Measurements from ENCODE around the gene E2F2.
"Not testable (repeated sequence)": the region's sequence is repeated elsewhere in the genome, so short reads cannot be mapped to it uniquely, and the experiment has no call there.

Gene E2F2

GRCh38 chr1:23497777-23498439, 33.1 kb downstream of the E2F2 start:
- CTCF ChIA-PET: interaction anchor here (0.8 to 11.2 kb wide), 23 partner anchors 8 to 168 kb away, joined by 3 to 183 read pairs (median 8); partner anchors contain the start of genes E2F2 and HNRNPR
- H3K9me3 ChIP-seq (ENCODE audit: control extremely low read depth in 1 of 5, control insufficient read depth in 4 of 5, insufficient read depth in 2 of 5, low read depth in 1 of 5, low read length in 4 of 5): no peaks in the 10 kb centered on the region

GRCh38 chr1:23496490-23497181, 34.4 kb downstream of the E2F2 start:
- WGBS (ENCODE audit: insufficient coverage): 89% methylated on average over 5 of the region's 7 CpGs
- peaks cover 0 to 3% (median 1%) of the 10 kb centered on the region in 4 experiments for H3K4me1 ChIP-seq (ENCODE audit: control extremely low read depth in 1 of 4, control insufficient read depth in 4 of 4, insufficient read depth in 4 of 4, low read length in 3 of 4)
- ChIA-PET CTCF (interaction anchor here (0.6 to 11.2 kb wide), 29 partner anchors 7 to 168 kb away, joined by 3 to 183 read pairs (median 4); partner anchors contain the start of genes E2F2 and HNRNPR), POLR2A (interaction anchor here (0.6 to 1.3 kb wide), 5 partner anchors 11 to 1402 kb away, joined by 3 to 6 read pairs (median 5); partner anchors contain the start of gene PITHD1)
- H3K27ac ChIP-seq (ENCODE audit: insufficient read depth in 1 of 2, low read depth in 1 of 2, low read length in 2 of 2, poor library complexity in 1 of 2, severe bottlenecking in 2 of 2): no peak overlapping the region
- H3K4me3 ChIP-seq (ENCODE audit: control insufficient read depth in 1 of 7, extremely low read depth in 1 of 7, insufficient read depth in 4 of 7, low read depth in 2 of 7, low read length in 6 of 7): no peak overlapping the region
- H3K36me3 ChIP-seq (ENCODE audit: control insufficient read depth in 4 of 4, insufficient read depth in 4 of 4, low read length in 3 of 4): no peaks in the 10 kb centered on the region
- no peaks in the 10 kb centered on the region for H3K27me3 ChIP-seq (replicated peaks in 2 of 5; ENCODE audit: control insufficient read depth in 4 of 5, insufficient read depth in 5 of 5, low read length in 4 of 5)
- no peak for DNase-seq
- no peaks in the 10 kb centered on the region for H3K9me3 ChIP-seq (ENCODE audit: control extremely low read depth in 1 of 5, control insufficient read depth in 4 of 5, insufficient read depth in 2 of 5, low read depth in 1 of 5, low read length in 4 of 5)

More at GRCh38 chr1:23497777-23498439, 33.1 kb downstream of the E2F2 start:
- no CpG with 5 or more reads among the region's 3 CpGs for WGBS (ENCODE audit: insufficient coverage)
- H3K4me3 ChIP-seq (ENCODE audit: control insufficient read depth in 1 of 7, extremely low read depth in 1 of 7, insufficient read depth in 4 of 7, low read depth in 2 of 7, low read length in 6 of 7): no peak overlapping the region
- no peaks in the 10 kb centered on the region for H3K36me3 ChIP-seq (ENCODE audit: control insufficient read depth in 4 of 4, insufficient read depth in 4 of 4, low read length in 3 of 4)
- DNase-seq: no peak
- H3K27me3 ChIP-seq (replicated peaks in 2 of 5; ENCODE audit: control insufficient read depth in 4 of 5, insufficient read depth in 5 of 5, low read length in 4 of 5): no peaks in the 10 kb centered on the region
- POLR2A ChIA-PET: interaction anchor here (0.7 to 1.5 kb wide), 4 partner anchors 13 to 136 kb away, joined by 3 to 5 read pairs (median 4); no protein-coding TSS in a partner anchor
- H3K4me1 ChIP-seq (ENCODE audit: control extremely low read depth in 1 of 4, control insufficient read depth in 4 of 4, insufficient read depth in 4 of 4, low read length in 3 of 4): peaks cover 0 to 3% (median 1%) of the 10 kb centered on the region in 4 experiments
- no peak overlapping the region for H3K27ac ChIP-seq (ENCODE audit: insufficient read depth in 1 of 2, low read depth in 1 of 2, low read length in 2 of 2, poor library complexity in 1 of 2, severe bottlenecking in 2 of 2)

- H3K27me3 ChIP-seq (replicated peaks in 2 of 5; ENCODE audit: control insufficient read depth in 4 of 5, insufficient read depth in 5 of 5, low read length in 4 of 5); H3K9me3 ChIP-seq (ENCODE audit: control extremely low read depth in 1 of 5, control insufficient read depth in 4 of 5, insufficient read depth in 2 of 5, low read depth in 1 of 5, low read length in 4 of 5); H3K4me3 ChIP-seq (ENCODE audit: control insufficient read depth in 1 of 7, extremely low read depth in 1 of 7, insufficient read depth in 4 of 7, low read depth in 2 of 7, low read length in 6 of 7); POLR2A ChIA-PET; DNase-seq; H3K4me1 ChIP-seq (ENCODE audit: control extremely low read depth in 1 of 4, control insufficient read depth in 4 of 4, insufficient read depth in 4 of 4, low read length in 3 of 4); H3K27ac ChIP-seq (ENCODE audit: insufficient read depth in 1 of 2, low read depth in 1 of 2, low read length in 2 of 2, poor library complexity in 1 of 2, severe bottlenecking in 2 of 2); H3K36me3 ChIP-seq (ENCODE audit: control insufficient read depth in 4 of 4, insufficient read depth in 4 of 4, low read length in 3 of 4): not testable (repeated sequence)
- WGBS (ENCODE audit: insufficient coverage): 92% methylated on average over 5 of the region's 6 CpGs
- CTCF ChIA-PET: interaction anchor here (1.0 to 11.2 kb wide), 11 partner anchors 9 to 163 kb away, joined by 3 to 183 read pairs (median 8); no protein-coding TSS in a partner anchor
These were observed 36.2 kb downstream of the E2F2 start for GRCh38 chr1:23494836-23495235.

GRCh38 chr1:23492776-23493175, 38.3 kb downstream of the E2F2 start:
- POLR2A ChIA-PET; H3K27me3 ChIP-seq (replicated peaks in 2 of 5; ENCODE audit: control insufficient read depth in 4 of 5, insufficient read depth in 5 of 5, low read length in 4 of 5); H3K27ac ChIP-seq (ENCODE audit: insufficient read depth in 1 of 2, low read depth in 1 of 2, low read length in 2 of 2, poor library complexity in 1 of 2, severe bottlenecking in 2 of 2); H3K9me3 ChIP-seq (ENCODE audit: control extremely low read depth in 1 of 5, control insufficient read depth in 4 of 5, insufficient read depth in 2 of 5, low read depth in 1 of 5, low read length in 4 of 5); H3K4me1 ChIP-seq (ENCODE audit: control extremely low read depth in 1 of 4, control insufficient read depth in 4 of 4, insufficient read depth in 4 of 4, low read length in 3 of 4); H3K36me3 ChIP-seq (ENCODE audit: control insufficient read depth in 4 of 4, insufficient read depth in 4 of 4, low read length in 3 of 4); H3K4me3 ChIP-seq (ENCODE audit: control insufficient read depth in 1 of 7, extremely low read depth in 1 of 7, insufficient read depth in 4 of 7, low read depth in 2 of 7, low read length in 6 of 7); DNase-seq: not testable (repeated sequence)
- CTCF ChIA-PET: interaction anchor here (11.2 kb wide), 1 partner anchor 45 kb away, joined by 183 read pairs; no protein-coding TSS in a partner anchor
- WGBS (ENCODE audit: insufficient coverage): 90% methylated on average over 5 of the region's 6 CpGs

GRCh38 chr1:23492132-23492720, 38.8 kb downstream of the E2F2 start:
- 97% methylated on average over 3 of the region's 3 CpGs for WGBS (ENCODE audit: insufficient coverage)
- Histone ChIP-seq H3K27me3 (replicated peaks in 2 of 5; ENCODE audit: control insufficient read depth in 4 of 5, insufficient read depth in 5 of 5, low read length in 4 of 5) (peaks cover 0 to 6% (median 5%) of the 10 kb centered on the region in 5 experiments), H3K27ac (ENCODE audit: insufficient read depth in 1 of 2, low read depth in 1 of 2, low read length in 2 of 2, poor library complexity in 1 of 2, severe bottlenecking in 2 of 2) (no peak overlapping the region), H3K9me3 (ENCODE audit: control extremely low read depth in 1 of 5, control insufficient read depth in 4 of 5, insufficient read depth in 2 of 5, low read depth in 1 of 5, low read length in 4 of 5) (no peaks in the 10 kb centered on the region), H3K36me3 (ENCODE audit: control insufficient read depth in 4 of 4, insufficient read depth in 4 of 4, low read length in 3 of 4) (no peaks in the 10 kb centered on the region), H3K4me1 (ENCODE audit: control extremely low read depth in 1 of 4, control insufficient read depth in 4 of 4, insufficient read depth in 4 of 4, low read length in 3 of 4) (no peaks in the 10 kb centered on the region), H3K4me3 (ENCODE audit: control insufficient read depth in 1 of 7, extremely low read depth in 1 of 7, insufficient read depth in 4 of 7, low read depth in 2 of 7, low read length in 6 of 7) (no peak overlapping the region)
- CTCF ChIA-PET: interaction anchor here (11.2 kb wide), 1 partner anchor 46 kb away, joined by 183 read pairs; no protein-coding TSS in a partner anchor
- no peak for DNase-seq
- POLR2A ChIA-PET: no interaction called here

- ChIA-PET CTCF (interaction anchor here (2.5 kb wide), 1 partner anchor 8 kb away, joined by 16 read pairs; no protein-coding TSS in a partner anchor), POLR2A (no interaction called here)
- Histone ChIP-seq H3K36me3 (ENCODE audit: control insufficient read depth in 4 of 4, insufficient read depth in 4 of 4, low read length in 3 of 4) (no peaks in the 10 kb centered on the region), H3K27ac (ENCODE audit: insufficient read depth in 1 of 2, low read depth in 1 of 2, low read length in 2 of 2, poor library complexity in 1 of 2, severe bottlenecking in 2 of 2) (no peak overlapping the region), H3K4me3 (ENCODE audit: control insufficient read depth in 1 of 7, extremely low read depth in 1 of 7, insufficient read depth in 4 of 7, low read depth in 2 of 7, low read length in 6 of 7) (no peak overlapping the region), H3K9me3 (ENCODE audit: control extremely low read depth in 1 of 5, control insufficient read depth in 4 of 5, insufficient read depth in 2 of 5, low read depth in 1 of 5, low read length in 4 of 5) (no peaks in the 10 kb centered on the region), H3K4me1 (ENCODE audit: control extremely low read depth in 1 of 4, control insufficient read depth in 4 of 4, insufficient read depth in 4 of 4, low read length in 3 of 4) (no peaks in the 10 kb centered on the region), H3K27me3 (replicated peaks in 2 of 5; ENCODE audit: control insufficient read depth in 4 of 5, insufficient read depth in 5 of 5, low read length in 4 of 5) (peaks cover 0 to 17% (median 8%) of the 10 kb centered on the region in 5 experiments)
- DNase-seq: no peak
- 63% methylated on average over 3 of the region's 5 CpGs for WGBS (ENCODE audit: insufficient coverage)
These were observed 41.2 kb downstream of the E2F2 start for GRCh38 chr1:23489842-23490241.
